DOHH2 (cell line): ENCODE measurements around the gene PCDH9.

Experiments used
- EZH2phosphoT487 ChIP-seq: fragments of 200-600 bp; sonication (generic); IDR thresholded peaks from 2 replicates; pipeline ENCODE4 v1.6.1; 2017; ENCODE audit warnings: borderline replicate concordance, mild to moderate bottlenecking, antibody characterized with exemption, low read length, moderate library complexity, mixed read lengths
- TF ChIP-seq, protein P1 (sequence below): fragments of 200-600 bp; sonication (generic); IDR thresholded peaks from one replicate; pipeline ENCODE4 v1.5.1; 2014; ENCODE audit warnings: antibody characterized with exemption, mild to moderate bottlenecking, low read depth, low read length; ENCODE audit not compliant: poor library complexity, severe bottlenecking

DNA sequence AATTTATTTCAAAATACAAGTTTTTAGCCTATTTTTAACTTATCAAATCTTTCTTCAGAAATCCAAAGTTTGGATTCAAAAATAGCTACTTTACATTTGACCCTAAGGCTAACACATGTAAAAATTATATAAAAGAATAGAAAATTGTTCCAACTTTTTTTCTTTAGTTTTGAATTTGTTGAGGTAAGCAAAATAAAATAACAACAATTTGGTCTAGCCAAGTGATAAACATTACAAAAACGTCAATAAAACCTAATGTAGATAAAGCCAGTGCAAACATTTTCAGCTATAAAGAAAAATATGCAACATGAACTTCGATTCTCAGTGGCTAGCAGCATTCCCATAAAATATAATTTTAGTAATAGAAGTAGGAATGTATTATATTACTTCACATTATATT is 400.3 kb downstream of the PCDH9 start:
- TF ChIP-seq, protein P1, sequence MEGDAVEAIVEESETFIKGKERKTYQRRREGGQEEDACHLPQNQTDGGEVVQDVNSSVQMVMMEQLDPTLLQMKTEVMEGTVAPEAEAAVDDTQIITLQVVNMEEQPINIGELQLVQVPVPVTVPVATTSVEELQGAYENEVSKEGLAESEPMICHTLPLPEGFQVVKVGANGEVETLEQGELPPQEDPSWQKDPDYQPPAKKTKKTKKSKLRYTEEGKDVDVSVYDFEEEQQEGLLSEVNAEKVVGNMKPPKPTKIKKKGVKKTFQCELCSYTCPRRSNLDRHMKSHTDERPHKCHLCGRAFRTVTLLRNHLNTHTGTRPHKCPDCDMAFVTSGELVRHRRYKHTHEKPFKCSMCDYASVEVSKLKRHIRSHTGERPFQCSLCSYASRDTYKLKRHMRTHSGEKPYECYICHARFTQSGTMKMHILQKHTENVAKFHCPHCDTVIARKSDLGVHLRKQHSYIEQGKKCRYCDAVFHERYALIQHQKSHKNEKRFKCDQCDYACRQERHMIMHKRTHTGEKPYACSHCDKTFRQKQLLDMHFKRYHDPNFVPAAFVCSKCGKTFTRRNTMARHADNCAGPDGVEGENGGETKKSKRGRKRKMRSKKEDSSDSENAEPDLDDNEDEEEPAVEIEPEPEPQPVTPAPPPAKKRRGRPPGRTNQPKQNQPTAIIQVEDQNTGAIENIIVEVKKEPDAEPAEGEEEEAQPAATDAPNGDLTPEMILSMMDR: no peak
- TF ChIP-seq EZH2phosphoT487: no peak
